ENCODE results near the gene MMP23B. TPM values are rescaled to one million over a fixed set of nuclear protein-coding genes. Genes with fewer than 3 reads are reported as not detected.
"Not testable (repeated sequence)": the region's sequence is repeated elsewhere in the genome, so short reads cannot be mapped to it uniquely, and the experiment has no call there.

The MMP23B gene
- total RNA-seq, 2 experiments from 2014 or later: 5.2 to 6.7 TPM

DNA sequence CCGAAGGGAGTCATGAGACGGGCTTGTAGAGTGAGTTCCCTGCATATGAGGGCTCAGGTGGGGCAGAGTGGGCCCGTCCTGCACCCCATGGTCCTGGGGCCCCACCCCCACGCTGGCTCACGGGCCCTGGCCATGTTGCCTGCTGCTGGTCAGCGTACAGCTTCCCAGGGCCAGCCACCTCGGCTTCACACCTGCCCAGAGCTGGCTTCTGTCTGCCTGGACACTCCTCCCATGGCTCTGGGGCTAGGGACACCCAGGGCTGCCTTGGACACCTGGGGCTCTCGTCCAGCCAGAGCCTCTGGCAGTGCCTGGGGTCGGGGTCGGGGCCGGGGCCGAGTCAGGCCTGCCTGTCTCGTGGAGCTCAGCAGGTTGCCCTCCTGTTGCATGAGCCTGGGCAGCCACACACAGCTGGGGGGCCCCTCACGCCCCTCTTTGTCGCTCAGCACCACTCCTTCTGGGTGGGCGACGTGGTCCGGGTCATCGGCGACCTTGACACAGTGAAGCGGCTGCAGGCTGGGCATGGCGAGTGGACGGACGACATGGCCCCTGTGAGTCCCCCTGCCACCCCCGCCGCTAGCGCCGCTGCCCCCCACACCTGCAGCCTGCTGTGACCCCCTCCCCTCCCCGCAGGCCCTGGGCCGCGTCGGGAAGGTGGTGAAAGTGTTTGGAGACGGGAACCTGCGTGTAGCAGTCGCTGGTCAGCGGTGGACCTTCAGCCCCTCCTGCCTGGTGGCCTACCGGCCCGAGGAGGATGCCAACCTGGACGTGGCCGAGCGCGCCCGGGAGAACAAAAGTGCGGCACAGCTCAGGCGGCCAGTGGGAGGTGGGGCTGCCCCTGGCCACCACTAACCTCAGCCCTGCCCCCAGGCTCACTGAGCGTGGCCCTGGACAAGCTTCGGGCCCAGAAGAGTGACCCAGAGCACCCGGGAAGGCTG, 5.5 kb upstream of the MMP23B start:
- no peak overlapping the region for H3K27ac Mint-ChIP-seq

DNA sequence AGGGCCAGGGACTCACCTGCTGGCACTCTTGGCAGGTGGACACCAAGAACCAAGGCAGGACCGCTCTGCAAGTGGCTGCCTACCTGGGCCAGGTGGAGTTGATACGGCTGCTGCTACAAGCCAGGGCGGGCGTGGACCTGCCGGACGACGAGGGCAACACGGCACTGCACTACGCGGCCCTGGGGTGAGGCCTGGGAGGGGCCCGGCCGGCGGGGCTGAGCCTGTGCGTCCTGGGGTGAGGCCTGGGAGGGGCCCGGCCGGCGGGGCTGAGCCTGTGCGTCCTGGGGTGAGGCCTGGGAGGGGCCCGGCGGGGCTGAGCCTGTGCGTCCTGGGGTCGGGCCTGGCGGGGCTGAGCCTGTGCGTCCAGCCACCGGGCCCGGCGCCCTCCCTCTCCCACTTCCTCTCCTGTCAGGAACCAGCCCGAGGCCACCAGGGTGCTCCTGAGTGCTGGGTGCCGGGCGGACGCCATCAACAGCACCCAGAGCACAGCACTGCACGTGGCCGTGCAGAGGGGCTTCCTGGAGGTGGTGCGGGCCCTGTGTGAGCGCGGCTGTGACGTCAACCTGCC, 4.6 kb upstream of the MMP23B start:
- Mint-ChIP-seq H3K4me3 (no peak overlapping the region), H3K27me3 (peaks cover 7% of the 10 kb centered on the region), H3K36me3 (peaks cover 2% of the 10 kb centered on the region), H3K9me3 (no peaks in the 10 kb centered on the region), H3K27ac (no peak overlapping the region), H3K4me1 (peaks cover 2% of the 10 kb centered on the region)
- POLR2A ChIA-PET: interaction anchor here (2.3 to 4.5 kb wide), 2 partner anchors 12 kb away, joined by 11 to 76 read pairs; partner anchors contain the start of gene MIB2
- ATAC-seq (ENCODE audit: low read depth): no peak
- DNase-seq: peak; percentile 39

More for the DNA sequence above, 5.5 kb upstream of the MMP23B start:
- POLR2A ChIA-PET: interaction anchor here (0.6 to 2.3 kb wide), 4 partner anchors 11 to 140 kb away, joined by 3 to 11 read pairs (median 5); partner anchors contain the start of gene MIB2
- ATAC-seq (ENCODE audit: low read depth) (no peak), DNase-seq (peak; percentile 36)
- Mint-ChIP-seq H3K36me3 (peaks cover 2% of the 10 kb centered on the region), H3K4me3 (no peak overlapping the region), H3K9me3 (no peaks in the 10 kb centered on the region), H3K27me3 (peaks cover 6% of the 10 kb centered on the region), H3K4me1 (peaks cover 2% of the 10 kb centered on the region)

DNA sequence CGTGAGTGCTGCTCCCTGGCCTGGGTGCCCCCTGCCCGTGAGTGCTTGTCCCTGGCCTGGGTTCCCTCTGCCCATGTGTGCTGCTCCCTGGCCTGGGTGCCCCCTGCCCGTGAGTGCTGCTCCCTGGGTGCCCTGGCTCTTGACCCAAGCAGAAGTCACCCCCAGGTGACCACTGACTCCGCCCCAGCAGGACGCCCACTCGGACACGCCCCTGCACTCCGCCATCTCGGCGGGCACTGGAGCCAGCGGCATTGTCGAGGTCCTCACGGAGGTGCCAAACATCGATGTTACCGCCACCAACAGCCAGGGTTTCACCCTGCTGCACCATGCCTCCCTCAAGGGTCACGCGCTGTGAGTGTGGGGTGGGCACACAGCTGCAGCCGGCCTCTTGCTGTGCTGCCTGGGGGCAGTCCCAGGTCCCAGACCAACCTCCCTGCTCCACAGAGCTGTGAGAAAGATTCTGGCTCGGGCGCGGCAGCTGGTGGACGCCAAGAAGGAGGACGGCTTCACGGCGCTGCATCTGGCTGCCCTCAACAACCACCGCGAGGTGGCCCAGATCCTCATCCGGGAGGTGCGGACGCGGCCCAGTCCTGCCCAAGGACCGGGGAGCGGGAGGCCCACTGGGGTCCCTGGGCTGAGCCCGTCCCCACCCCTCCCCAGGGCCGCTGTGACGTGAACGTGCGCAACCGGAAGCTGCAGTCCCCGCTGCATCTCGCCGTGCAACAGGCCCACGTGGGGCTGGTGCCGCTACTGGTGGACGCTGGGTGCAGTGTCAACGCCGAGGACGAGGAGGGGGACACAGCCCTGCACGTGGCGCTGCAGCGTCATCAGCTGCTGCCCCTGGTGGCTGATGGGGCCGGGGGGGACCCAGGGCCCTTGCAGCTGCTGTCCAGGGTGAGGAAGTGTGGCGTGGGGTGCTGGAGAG, 3.9 kb upstream of the MMP23B start:
- peak overlapping the region; percentile 21 for H3K27ac Mint-ChIP-seq
- H3K27me3 Mint-ChIP-seq: peaks cover 7% of the 10 kb centered on the region
- peak; percentile 40 for DNase-seq
- H3K4me1 Mint-ChIP-seq: peaks cover 2% of the 10 kb centered on the region
- H3K9me3 Mint-ChIP-seq: no peaks in the 10 kb centered on the region
- peaks cover 2% of the 10 kb centered on the region for H3K36me3 Mint-ChIP-seq
- ATAC-seq (ENCODE audit: low read depth): no peak
- peak overlapping the region; percentile 37 for H3K4me3 Mint-ChIP-seq
- POLR2A ChIA-PET: interaction anchor here (1.4 to 4.5 kb wide), 3 partner anchors 13 to 50 kb away, joined by 3 to 76 read pairs (median 17); partner anchors contain the start of gene MIB2

DNA sequence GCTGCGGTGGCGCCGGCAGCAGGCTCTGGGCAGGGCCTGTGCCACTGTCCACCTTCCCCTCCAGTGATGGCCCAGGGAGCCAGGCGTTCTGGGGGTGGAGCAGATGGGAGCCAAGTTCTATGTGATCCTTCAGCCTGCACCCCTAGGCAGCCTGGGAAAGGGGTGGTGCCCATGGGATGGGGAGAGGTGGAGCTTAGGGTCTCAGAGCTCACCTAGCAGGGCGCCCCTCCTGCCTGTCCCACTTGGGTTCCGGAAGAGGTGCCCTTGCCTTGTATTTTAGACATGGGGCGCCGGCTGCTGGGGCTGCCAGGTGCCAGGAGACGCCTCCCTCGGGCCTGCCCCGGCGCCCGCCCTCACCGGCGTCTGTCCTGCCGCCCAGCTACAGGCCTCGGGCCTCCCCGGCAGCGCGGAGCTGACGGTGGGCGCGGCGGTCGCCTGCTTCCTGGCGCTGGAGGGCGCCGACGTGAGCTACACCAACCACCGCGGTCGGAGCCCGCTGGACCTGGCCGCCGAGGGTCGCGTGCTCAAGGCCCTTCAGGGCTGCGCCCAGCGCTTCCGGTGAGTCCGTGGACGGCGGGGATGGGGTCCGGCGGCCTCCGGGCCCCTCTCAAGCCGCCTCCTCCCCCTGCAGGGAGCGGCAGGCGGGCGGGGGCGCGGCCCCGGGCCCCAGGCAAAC, 3.1 kb upstream of the MMP23B start:
- H3K27ac Mint-ChIP-seq: peak overlapping the region; percentile 21
- H3K27me3 Mint-ChIP-seq: peaks cover 7% of the 10 kb centered on the region
- H3K9me3 Mint-ChIP-seq: no peaks in the 10 kb centered on the region
- H3K4me3 Mint-ChIP-seq: peak overlapping the region; percentile 37
- H3K4me1 Mint-ChIP-seq: peaks cover 2% of the 10 kb centered on the region
- DNase-seq (peak; percentile 71), ATAC-seq (ENCODE audit: low read depth) (peak; percentile 25)
- POLR2A ChIA-PET: interaction anchor here (0.8 to 4.5 kb wide), 4 partner anchors 10 to 49 kb away, joined by 3 to 76 read pairs (median 10); partner anchors contain the start of gene MIB2
- H3K36me3 Mint-ChIP-seq: peaks cover 2% of the 10 kb centered on the region

DNA sequence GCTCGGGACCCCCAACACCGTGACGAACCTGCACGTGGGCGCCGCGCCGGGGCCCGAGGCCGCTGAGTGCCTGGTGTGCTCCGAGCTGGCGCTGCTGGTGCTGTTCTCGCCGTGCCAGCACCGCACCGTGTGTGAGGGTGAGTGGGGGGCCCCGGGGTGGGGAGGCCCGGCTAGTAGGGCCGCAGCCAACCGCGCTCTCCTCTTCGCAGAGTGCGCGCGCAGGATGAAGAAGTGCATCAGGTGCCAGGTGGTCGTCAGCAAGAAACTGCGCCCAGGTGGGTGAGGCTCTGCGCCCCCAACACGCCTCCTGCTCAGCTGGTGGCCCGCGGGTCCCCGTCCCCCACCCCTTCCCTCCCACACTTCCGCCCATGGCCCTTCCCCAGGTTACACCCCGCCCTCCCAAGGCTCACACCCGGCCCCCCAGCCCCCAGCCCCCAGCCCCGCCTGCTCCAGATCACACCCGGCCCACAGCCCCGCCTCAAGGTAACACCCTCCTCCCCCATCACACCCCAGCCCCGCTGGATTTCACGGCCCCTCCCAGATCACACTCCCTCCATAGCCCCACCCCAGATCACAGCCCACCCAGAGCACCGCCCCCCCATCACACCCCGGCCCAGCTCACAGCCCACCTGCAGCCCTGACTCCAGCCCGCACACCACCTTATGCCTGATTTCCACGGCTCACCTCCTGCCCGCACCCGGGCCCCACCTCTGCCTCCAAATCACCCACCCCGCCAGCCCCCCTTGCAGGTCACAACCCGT, 2.4 kb upstream of the MMP23B start:
- H3K4me1 Mint-ChIP-seq: peaks cover 2% of the 10 kb centered on the region
- POLR2A ChIA-PET: interaction anchor here (0.6 to 4.5 kb wide), 9 partner anchors 10 to 279 kb away, joined by 3 to 76 read pairs (median 4); partner anchors contain the start of genes CCNL2 and MIB2
- DNase-seq (peak; percentile 71), ATAC-seq (ENCODE audit: low read depth) (peak; percentile 42)
- peak overlapping the region; percentile 79 for H3K4me3 Mint-ChIP-seq
- peaks cover 7% of the 10 kb centered on the region for H3K27me3 Mint-ChIP-seq
- H3K27ac Mint-ChIP-seq: peak overlapping the region; percentile 92
- H3K36me3 Mint-ChIP-seq: peaks cover 2% of the 10 kb centered on the region
- H3K9me3 Mint-ChIP-seq: no peaks in the 10 kb centered on the region

DNA sequence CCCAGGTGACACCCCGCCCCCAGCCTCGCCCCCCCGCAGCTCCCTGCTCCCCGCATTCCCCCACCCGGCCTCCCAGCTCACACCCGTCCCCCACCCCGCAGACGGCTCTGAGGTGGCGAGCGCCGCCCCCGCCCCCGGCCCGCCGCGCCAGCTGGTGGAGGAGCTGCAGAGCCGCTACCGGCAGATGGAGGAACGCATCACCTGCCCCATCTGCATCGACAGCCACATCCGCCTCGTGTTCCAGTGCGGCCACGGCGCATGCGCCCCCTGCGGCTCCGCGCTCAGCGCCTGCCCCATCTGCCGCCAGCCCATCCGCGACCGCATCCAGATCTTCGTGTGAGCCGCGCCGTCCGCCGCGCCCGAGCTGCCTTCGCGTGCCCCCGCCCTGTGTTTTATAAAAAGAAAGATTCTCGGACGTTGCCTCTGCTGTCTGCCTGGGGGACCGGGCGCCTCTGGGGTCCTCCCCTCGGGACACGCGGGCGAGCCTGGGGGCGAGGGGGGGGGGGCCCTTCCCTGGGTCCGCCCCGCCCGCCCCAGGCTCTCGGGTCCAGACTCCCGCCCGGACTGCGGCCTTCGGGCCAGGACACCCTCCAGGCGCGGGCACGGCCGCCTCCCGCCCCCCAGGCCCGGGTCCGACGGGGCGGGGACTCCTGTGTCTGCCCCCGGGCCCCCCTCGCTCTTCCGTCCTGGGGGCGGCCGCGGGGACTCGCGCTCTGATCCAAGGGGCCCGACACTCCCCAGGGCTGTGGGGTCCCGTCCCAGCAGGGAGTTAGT, 1.6 kb upstream of the MMP23B start:
- ATAC-seq (ENCODE audit: low read depth) (peak; percentile 73), DNase-seq (peak; percentile 97)
- Mint-ChIP-seq H3K4me3 (peak overlapping the region; percentile 82), H3K27me3 (peaks cover 7% of the 10 kb centered on the region), H3K36me3 (peaks cover 2% of the 10 kb centered on the region), H3K9me3 (no peaks in the 10 kb centered on the region), H3K4me1 (peaks cover 2% of the 10 kb centered on the region), H3K27ac (peak overlapping the region; percentile 95)
- POLR2A ChIA-PET: interaction anchor here (0.6 to 4.5 kb wide), 10 partner anchors 9 to 279 kb away, joined by 3 to 76 read pairs (median 4); partner anchors contain the start of genes CCNL2 and MIB2

DNA sequence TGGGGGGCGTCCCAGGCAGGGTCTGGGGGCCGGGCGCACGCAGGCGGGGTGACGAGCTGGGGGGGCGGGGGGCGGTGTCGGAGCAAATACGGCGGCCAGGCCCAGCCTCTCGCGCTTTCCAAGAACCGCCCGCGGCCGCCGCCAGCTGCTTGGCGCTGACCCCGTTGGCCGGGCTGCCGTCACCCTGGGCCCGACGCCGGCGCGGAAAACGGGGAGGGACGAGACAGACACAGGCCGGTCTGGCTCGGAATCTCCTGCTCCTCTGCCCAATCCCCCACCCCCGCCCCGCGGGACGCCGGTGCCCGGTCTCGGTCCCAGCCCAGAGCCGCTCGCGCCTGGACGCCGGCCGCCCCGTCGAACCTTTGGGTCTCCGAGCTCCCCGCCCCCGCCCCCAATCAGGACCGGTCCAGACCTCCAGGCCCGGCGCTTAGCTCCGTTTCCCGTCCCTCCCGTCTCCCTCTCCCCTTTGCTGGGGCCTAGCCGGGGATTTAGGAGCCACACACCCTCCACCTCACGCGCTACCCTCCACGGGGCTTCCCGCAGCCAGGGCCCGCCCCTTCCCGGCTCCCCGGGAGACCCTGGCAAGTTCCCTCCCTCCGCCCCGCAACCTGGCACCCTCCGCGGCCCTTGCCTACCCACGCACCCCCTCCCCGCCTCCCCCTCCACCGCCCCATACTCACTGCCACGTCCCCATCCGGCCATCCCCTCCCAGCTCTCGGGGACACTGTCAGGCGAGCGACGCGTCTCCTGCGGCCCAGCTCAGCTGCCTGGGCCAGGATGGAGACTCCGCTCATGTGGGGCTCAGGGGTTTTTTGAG, 800 bp upstream of the MMP23B start:
- peak; percentile 54 for DNase-seq
- no peak for ATAC-seq (ENCODE audit: low read depth)
- peaks cover 2% of the 10 kb centered on the region for H3K36me3 Mint-ChIP-seq
- H3K4me3 Mint-ChIP-seq: peak overlapping the region; percentile 67
- POLR2A ChIA-PET: interaction anchor here (0.6 to 4.5 kb wide), 8 partner anchors 9 to 278 kb away, joined by 3 to 76 read pairs (median 4); partner anchors contain the start of genes CCNL2 and MIB2
- peak overlapping the region; percentile 63 for H3K27ac Mint-ChIP-seq
- H3K9me3 Mint-ChIP-seq: no peaks in the 10 kb centered on the region
- H3K27me3 Mint-ChIP-seq: peaks cover 7% of the 10 kb centered on the region
- H3K4me1 Mint-ChIP-seq: peaks cover 2% of the 10 kb centered on the region

DNA sequence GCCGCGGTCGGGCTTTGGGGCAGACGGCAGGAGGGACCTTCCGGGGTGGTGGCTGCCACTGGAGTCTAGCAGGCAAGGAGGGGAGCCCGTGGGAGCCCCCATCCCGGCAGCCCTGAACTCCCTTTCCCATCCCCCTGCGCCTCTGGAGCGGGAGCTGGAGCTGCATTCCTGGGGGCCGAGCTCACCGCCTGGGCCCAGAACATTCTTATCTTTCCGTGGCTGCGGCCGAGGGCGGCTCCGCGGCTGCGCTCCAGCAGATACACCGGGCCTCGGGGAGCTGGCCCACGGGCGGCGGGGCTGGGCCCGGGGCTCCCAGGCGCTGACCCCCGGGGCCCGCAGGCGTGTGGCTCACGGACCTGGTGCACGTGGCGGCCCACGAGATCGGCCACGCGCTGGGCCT, 1.4 kb downstream of the MMP23B start:
- H3K27ac Mint-ChIP-seq; POLR2A ChIA-PET; H3K4me3 Mint-ChIP-seq; ATAC-seq (ENCODE audit: low read depth); H3K36me3 Mint-ChIP-seq; H3K4me1 Mint-ChIP-seq; DNase-seq; H3K9me3 Mint-ChIP-seq; H3K27me3 Mint-ChIP-seq: not testable (repeated sequence)

DNA sequence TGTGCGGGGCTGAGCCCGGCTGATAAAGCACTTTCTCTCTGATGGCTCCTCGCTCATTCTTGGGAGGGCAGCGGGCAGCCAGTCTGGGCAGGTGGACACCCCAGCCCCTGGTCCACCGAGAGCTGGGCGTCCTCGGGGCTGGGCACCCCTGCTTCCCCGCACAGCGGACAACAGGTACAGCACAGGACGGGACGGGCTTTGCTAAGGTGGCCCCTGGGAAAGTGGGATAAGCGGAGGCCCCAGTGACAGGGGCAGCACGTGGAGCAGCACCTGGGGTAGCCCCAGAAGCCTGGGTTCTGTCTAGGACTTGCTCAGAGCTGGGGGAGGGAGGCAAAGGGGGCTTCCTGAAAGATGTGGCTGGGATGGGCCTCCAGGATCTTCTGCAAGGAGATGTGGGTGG, 2.6 kb downstream of the MMP23B start:
- H3K9me3 Mint-ChIP-seq; POLR2A ChIA-PET; H3K4me1 Mint-ChIP-seq; H3K27ac Mint-ChIP-seq; H3K36me3 Mint-ChIP-seq; H3K4me3 Mint-ChIP-seq; H3K27me3 Mint-ChIP-seq; DNase-seq; ATAC-seq (ENCODE audit: low read depth): not testable (repeated sequence)

DNA sequence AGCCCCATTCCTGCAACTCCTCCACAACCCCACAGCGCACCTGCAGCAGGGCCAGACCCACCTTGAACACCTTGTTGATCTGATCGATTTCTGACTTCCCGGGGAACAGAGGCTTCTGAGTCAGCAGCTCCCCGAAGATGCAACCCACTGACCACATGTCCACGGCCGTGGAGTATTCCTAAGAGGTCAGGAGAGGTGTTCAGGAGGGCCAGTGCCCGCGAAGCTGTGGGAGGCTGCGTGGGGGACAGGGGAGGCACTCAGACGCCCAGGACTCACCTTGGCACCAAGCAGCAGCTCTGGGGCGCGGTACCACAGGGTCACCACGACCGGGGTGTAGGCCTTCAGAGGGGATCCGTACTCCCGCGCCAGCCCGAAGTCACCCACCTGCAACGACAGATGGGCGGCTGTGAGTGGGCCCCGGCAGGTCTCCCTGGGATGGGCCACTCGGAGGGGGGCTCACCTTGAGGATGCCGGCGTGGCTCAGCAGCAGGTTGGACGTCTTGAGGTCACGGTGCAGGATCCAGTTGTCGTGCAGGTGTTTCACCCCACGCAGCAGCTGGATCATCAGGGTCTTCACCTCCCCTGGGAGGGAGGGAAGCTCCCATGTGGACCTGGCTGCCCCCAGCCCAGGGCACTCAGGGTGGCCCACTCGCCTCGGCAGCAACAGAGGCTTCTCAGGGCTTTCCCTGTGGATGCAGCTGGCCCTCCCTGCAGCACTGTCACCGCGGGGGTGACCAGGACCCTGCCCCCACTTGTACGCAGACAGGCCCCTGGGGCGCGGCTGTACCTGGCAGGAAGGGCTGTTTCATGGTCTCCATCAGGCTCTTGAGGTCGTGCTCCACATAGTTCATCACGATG, 4.9 kb downstream of the MMP23B start:
- POLR2A ChIA-PET; H3K27me3 Mint-ChIP-seq; ATAC-seq (ENCODE audit: low read depth); H3K4me1 Mint-ChIP-seq; DNase-seq; H3K36me3 Mint-ChIP-seq; H3K4me3 Mint-ChIP-seq; H3K9me3 Mint-ChIP-seq; H3K27ac Mint-ChIP-seq: not testable (repeated sequence)
